HCT116 (cell line): Measurements from ENCODE around the gene MFSD8.

Source experiments
- SIN3A ChIP-seq: IDR thresholded peaks from 2 replicates; pipeline ENCODE4 v1.6.1; 2012; ENCODE audit warnings: low read depth
- TF ChIP-seq, protein P1 (sequence below), 3 experiments: fragments of 200-600 bp in 1 of 3; sonication (generic) in 1 of 3; IDR thresholded peaks in 2 of 3; conservative IDR thresholded peaks in 1 of 3; 2 replicates each; pipeline ENCODE4 v1.5.1; 2012 to 2017; ENCODE audit warnings: low read depth in 2 of 3, low read length in 2 of 3, antibody characterized with exemption in 1 of 3, borderline replicate concordance in 1 of 3, control low read depth in 1 of 3, mild to moderate bottlenecking in 1 of 3, mixed read lengths in 1 of 3, mixed run types in 1 of 3, moderate library complexity in 1 of 3; ENCODE audit not compliant: insufficient read depth in 1 of 3
- TF ChIP-seq, protein P2 (sequence below): IDR thresholded peaks from 2 replicates; pipeline ENCODE4 v1.6.1; 2012

DNA sequence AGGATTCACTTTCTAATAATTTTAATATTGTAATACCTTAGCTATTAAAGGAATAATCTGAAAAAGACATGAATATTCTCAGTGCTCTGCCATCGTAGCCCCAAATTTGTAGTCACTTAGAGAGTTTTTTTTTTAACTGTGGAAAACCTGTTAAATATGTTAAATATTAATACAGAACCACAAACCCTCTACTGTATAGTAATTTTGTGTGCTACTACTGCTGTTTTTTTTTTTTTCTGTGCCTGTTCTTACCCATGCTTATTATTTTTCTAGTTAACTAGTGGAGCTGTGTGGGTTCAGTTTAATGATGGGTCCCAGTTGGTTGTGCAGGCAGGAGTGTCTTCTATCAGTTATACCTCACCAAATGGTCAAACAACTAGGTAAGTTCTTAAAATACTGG, 68.4 kb downstream of the MFSD8 start:
- no peak for TF ChIP-seq SIN3A
- TF ChIP-seq, protein P1, sequence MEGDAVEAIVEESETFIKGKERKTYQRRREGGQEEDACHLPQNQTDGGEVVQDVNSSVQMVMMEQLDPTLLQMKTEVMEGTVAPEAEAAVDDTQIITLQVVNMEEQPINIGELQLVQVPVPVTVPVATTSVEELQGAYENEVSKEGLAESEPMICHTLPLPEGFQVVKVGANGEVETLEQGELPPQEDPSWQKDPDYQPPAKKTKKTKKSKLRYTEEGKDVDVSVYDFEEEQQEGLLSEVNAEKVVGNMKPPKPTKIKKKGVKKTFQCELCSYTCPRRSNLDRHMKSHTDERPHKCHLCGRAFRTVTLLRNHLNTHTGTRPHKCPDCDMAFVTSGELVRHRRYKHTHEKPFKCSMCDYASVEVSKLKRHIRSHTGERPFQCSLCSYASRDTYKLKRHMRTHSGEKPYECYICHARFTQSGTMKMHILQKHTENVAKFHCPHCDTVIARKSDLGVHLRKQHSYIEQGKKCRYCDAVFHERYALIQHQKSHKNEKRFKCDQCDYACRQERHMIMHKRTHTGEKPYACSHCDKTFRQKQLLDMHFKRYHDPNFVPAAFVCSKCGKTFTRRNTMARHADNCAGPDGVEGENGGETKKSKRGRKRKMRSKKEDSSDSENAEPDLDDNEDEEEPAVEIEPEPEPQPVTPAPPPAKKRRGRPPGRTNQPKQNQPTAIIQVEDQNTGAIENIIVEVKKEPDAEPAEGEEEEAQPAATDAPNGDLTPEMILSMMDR (IDR thresholded peaks at IDR 0.05 in 2 of 3, conservative IDR thresholded peaks at IDR 0.05 in 1 of 3; ENCODE audit: borderline replicate concordance in 1 of 3, insufficient read depth in 1 of 3, low read depth in 2 of 3, low read length in 2 of 3): no peak
- TF ChIP-seq, protein P2, sequence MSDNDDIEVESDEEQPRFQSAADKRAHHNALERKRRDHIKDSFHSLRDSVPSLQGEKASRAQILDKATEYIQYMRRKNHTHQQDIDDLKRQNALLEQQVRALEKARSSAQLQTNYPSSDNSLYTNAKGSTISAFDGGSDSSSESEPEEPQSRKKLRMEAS: no peak
